NCI-H1092 treated with DMSO at 0.1 percent for 48 hours (cell line): ENCODE data around the gene LRWD1.
A peak's percentile ranks its signal among the peaks of the same experiment; 100 is the strongest.
"Not testable (repeated sequence)": the region's sequence is repeated elsewhere in the genome, so short reads cannot be mapped to it uniquely, and the experiment has no call there.

Source experiments
- DNase-seq: peaks from one replicate; lab custom pipeline; 2025; lab: John Stamatoyannopoulos, UW

The LRWD1 gene

GRCh38 chr7:102444961-102445673 lies 19.7 kb upstream of the LRWD1 start:
- no peak for DNase-seq

- no peak for DNase-seq
Observed at GRCh38 chr7:102445674-102446071, 19.1 kb upstream of the LRWD1 start.

- no peak for DNase-seq
Observed at GRCh38 chr7:102446387-102447156, 18.2 kb upstream of the LRWD1 start.

- DNase-seq: no peak
Observed at GRCh38 chr7:102447311-102447710, 17.5 kb upstream of the LRWD1 start.

- no peak for DNase-seq
Observed at GRCh38 chr7:102449136-102449535, 15.6 kb upstream of the LRWD1 start.

GRCh38 chr7:102450242-102450641 lies 14.5 kb upstream of the LRWD1 start:
- DNase-seq: no peak

- DNase-seq: no peak
Observed at GRCh38 chr7:102451371-102452054, 13.3 kb upstream of the LRWD1 start.

GRCh38 chr7:102452451-102452850 lies 12.3 kb upstream of the LRWD1 start:
- DNase-seq: no peak

GRCh38 chr7:102453319-102453718 lies 11.5 kb upstream of the LRWD1 start:
- no peak for DNase-seq

- DNase-seq: peak; percentile 15
Observed at GRCh38 chr7:102454468-102454867, 10.3 kb upstream of the LRWD1 start.

- not testable (repeated sequence) for DNase-seq
Observed at GRCh38 chr7:102454932-102455331, 9.9 kb upstream of the LRWD1 start.

GRCh38 chr7:102455596-102455995 lies 9.2 kb upstream of the LRWD1 start:
- no peak for DNase-seq

- no peak for DNase-seq
Observed at GRCh38 chr7:102456327-102456726, 8.5 kb upstream of the LRWD1 start.

- DNase-seq: no peak
Observed at GRCh38 chr7:102457352-102457924, 7.3 kb upstream of the LRWD1 start.

- no peak for DNase-seq
Observed at GRCh38 chr7:102459221-102459844, 5.5 kb upstream of the LRWD1 start.

GRCh38 chr7:102460467-102460866 lies 4.3 kb upstream of the LRWD1 start:
- DNase-seq: no peak

- no peak for DNase-seq
Observed at GRCh38 chr7:102463841-102464576, 775 bp upstream of the LRWD1 start.

GRCh38 chr7:102466097-102466496 lies 1.3 kb downstream of the LRWD1 start:
- no peak for DNase-seq

- DNase-seq: no peak
Observed at GRCh38 chr7:102467581-102468477, 3.0 kb downstream of the LRWD1 start.
